OCI-LY1 (cell line): ENCODE results near the gene PTGER3.

ENCODE experiments used
- H2AFZ ChIP-seq: fragments of 200-600 bp; sonication (generic), shearing (Covaris generic); 2 replicates; pipeline ENCODE4 v1.6.0; 2014; ENCODE audit warnings: antibody characterized with exemption, mild to moderate bottlenecking, low read length
- H3F3A ChIP-seq: fragments of 200-600 bp; sonication (generic), shearing (Covaris generic); 2 replicates; pipeline ENCODE4 v1.6.0; 2014; ENCODE audit warnings: mild to moderate bottlenecking, antibody characterized with exemption, low read length, moderate library complexity; ENCODE audit not compliant: insufficient read depth
- H3K27ac ChIP-seq: fragments of 200-600 bp; sonication (generic); 2 replicates; pipeline ENCODE4 v1.5.1; 2014; ENCODE audit warnings: low read length, mixed run types, mild to moderate bottlenecking, low read depth; ENCODE audit not compliant: poor library complexity, severe bottlenecking
- H3K27me3 ChIP-seq: fragments of 200-600 bp; sonication (generic); 2 replicates; pipeline ENCODE4 v1.6.0; 2014; ENCODE audit warnings: antibody characterized with exemption, mild to moderate bottlenecking, low read length, moderate library complexity; ENCODE audit not compliant: insufficient read depth
- H3K36me3 ChIP-seq: fragments of 200-600 bp; sonication (generic); 2 replicates; pipeline ENCODE4 v1.6.1; 2014; ENCODE audit warnings: mild to moderate bottlenecking, antibody characterized with exemption, low read length, moderate library complexity, mixed read lengths; ENCODE audit not compliant: insufficient read depth
- H3K4me1 ChIP-seq: fragments of 200-600 bp; sonication (generic); 2 replicates; pipeline ENCODE4 v1.5.1; 2014; ENCODE audit warnings: mild to moderate bottlenecking, low read length, moderate library complexity; ENCODE audit not compliant: insufficient read depth, severe bottlenecking
- H3K4me2 ChIP-seq: fragments of 200-600 bp; sonication (generic), shearing (Covaris generic); 2 replicates; pipeline ENCODE4 v1.6.1; 2014; ENCODE audit warnings: low read length
- H3K4me3 ChIP-seq: fragments of 200-600 bp; sonication (generic); 2 replicates; pipeline ENCODE4 v1.5.1; 2014; ENCODE audit warnings: low read length, low read depth, mild to moderate bottlenecking, mixed read lengths; ENCODE audit not compliant: poor library complexity, severe bottlenecking
- H3K79me2 ChIP-seq: fragments of 200-600 bp; shearing (Covaris generic); 2 replicates; pipeline ENCODE4 v1.6.1; 2016; ENCODE audit warnings: mixed run types, low read length, mixed read lengths; ENCODE audit not compliant: insufficient read depth
- H3K9ac ChIP-seq: fragments of 200-600 bp; sonication (generic), shearing (Covaris generic); 2 replicates; pipeline ENCODE4 v1.6.1; 2014; ENCODE audit warnings: mild to moderate bottlenecking, low read length, mixed read lengths
- H3K9me2 ChIP-seq: fragments of 200-600 bp; sonication (generic), shearing (Covaris generic); 2 replicates; pipeline ENCODE4 v1.6.1; 2014; ENCODE audit warnings: low read depth, mild to moderate bottlenecking, low read length, mixed read lengths
- H3K9me3 ChIP-seq: fragments of 200-600 bp; shearing (Covaris generic); 2 replicates; pipeline ENCODE4 v1.6.1; 2014; ENCODE audit warnings: low read length, mixed read lengths
- H4K20me1 ChIP-seq: fragments of 200-600 bp; sonication (generic), shearing (Covaris generic); 2 replicates; pipeline ENCODE4 v1.6.0; 2016; ENCODE audit warnings: mild to moderate bottlenecking, low read length; ENCODE audit not compliant: insufficient read depth
- CTCF ChIP-seq: fragments of 200-600 bp; sonication (generic), shearing (Covaris generic); IDR thresholded peaks from 2 replicates; pipeline ENCODE4 v1.5.1; 2017; ENCODE audit warnings: mild to moderate bottlenecking, antibody characterized with exemption, low read length, moderate library complexity, mixed read lengths
- EZH2 ChIP-seq: fragments of 200-600 bp; sonication (generic), shearing (Covaris generic); IDR thresholded peaks from 2 replicates; pipeline ENCODE4 v1.8.0; 2017; ENCODE audit warnings: borderline replicate concordance, mixed run types, mild to moderate bottlenecking, antibody characterized with exemption, low read length, moderate library complexity, mixed read lengths

The PTGER3 gene

DNA sequence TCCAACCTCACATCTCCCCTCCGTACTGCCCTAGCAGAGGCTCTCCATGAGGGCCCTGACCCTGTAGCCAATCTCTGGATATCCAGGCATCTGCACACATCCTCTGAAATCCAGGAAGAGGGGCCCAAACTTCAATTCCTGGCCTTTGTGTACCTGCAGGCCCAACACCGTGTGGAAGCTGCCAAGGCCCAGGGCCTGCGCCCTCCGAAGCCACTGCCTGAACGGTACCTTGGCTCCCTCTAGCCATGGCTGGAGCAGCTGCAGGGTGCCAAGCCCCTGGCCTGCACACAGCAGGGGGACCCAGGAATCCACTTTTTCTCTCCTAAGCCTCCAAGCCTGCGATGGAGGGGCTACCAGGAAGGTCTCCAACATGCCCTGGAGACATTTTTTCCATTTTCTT, 84.2 kb downstream of the PTGER3 start:
- no peak overlapping the region for H3K9ac ChIP-seq
- H3K4me3 ChIP-seq: no peak overlapping the region
- no peaks in the 10 kb centered on the region for H3K9me3 ChIP-seq
- H3K4me1 ChIP-seq: no peaks in the 10 kb centered on the region
- no peaks in the 10 kb centered on the region for H3K9me2 ChIP-seq
- no peaks in the 10 kb centered on the region for H3K27me3 ChIP-seq
- no peak overlapping the region for H3K4me2 ChIP-seq
- H4K20me1 ChIP-seq: no peaks in the 10 kb centered on the region
- TF ChIP-seq EZH2 (no peak), CTCF (no peak)
- no peaks in the 10 kb centered on the region for H3K36me3 ChIP-seq
- no peak overlapping the region for H2AFZ ChIP-seq
- no peak overlapping the region for H3K27ac ChIP-seq
- H3K79me2 ChIP-seq: no peaks in the 10 kb centered on the region
- H3F3A ChIP-seq: no peaks in the 10 kb centered on the region

GRCh38 chr1:70961374-70961975, 86.1 kb downstream of the PTGER3 start:
- Histone ChIP-seq H4K20me1 (no peaks in the 10 kb centered on the region), H3K36me3 (no peaks in the 10 kb centered on the region), H3K9me3 (no peaks in the 10 kb centered on the region), H3K27ac (no peak overlapping the region), H3K4me2 (no peak overlapping the region), H3F3A (no peaks in the 10 kb centered on the region), H3K4me1 (no peaks in the 10 kb centered on the region), H3K9ac (no peak overlapping the region), H3K4me3 (no peak overlapping the region), H3K9me2 (no peaks in the 10 kb centered on the region), H2AFZ (no peak overlapping the region), H3K27me3 (no peaks in the 10 kb centered on the region), H3K79me2 (no peaks in the 10 kb centered on the region)
- TF ChIP-seq EZH2 (no peak), CTCF (no peak)

GRCh38 chr1:70948396-70949017, 99.1 kb downstream of the PTGER3 start:
- Histone ChIP-seq H3K4me3 (no peak overlapping the region), H2AFZ (no peak overlapping the region), H3K9ac (no peak overlapping the region), H3K79me2 (no peaks in the 10 kb centered on the region), H3K4me2 (no peak overlapping the region), H3K27ac (no peak overlapping the region), H3K9me3 (no peaks in the 10 kb centered on the region), H3K36me3 (no peaks in the 10 kb centered on the region), H3K27me3 (no peaks in the 10 kb centered on the region), H3F3A (no peaks in the 10 kb centered on the region), H4K20me1 (no peaks in the 10 kb centered on the region), H3K4me1 (no peaks in the 10 kb centered on the region), H3K9me2 (no peaks in the 10 kb centered on the region)
- TF ChIP-seq CTCF: no peak
- TF ChIP-seq EZH2: no peak
